Mononuclear cell (primary cell): ENCODE data around the gene CRK. TPM values are rescaled to one million over a fixed set of nuclear protein-coding genes. Genes with fewer than 3 reads are reported as not detected.

ENCODE experiments used
- H3K27me3 ChIP-seq: 2 replicates; pipeline ENCODE4 v1.6.0; 2011; ENCODE audit warnings: low read length, control low read depth; ENCODE audit not compliant: insufficient read depth
- H3K4me1 ChIP-seq: 2 replicates; pipeline ENCODE4 v1.5.1; 2011; ENCODE audit warnings: mild to moderate bottlenecking, low read length, control low read depth; ENCODE audit not compliant: insufficient read depth
- H3K4me3 ChIP-seq: 2 replicates; pipeline ENCODE4 v1.5.1; 2011; ENCODE audit warnings: mild to moderate bottlenecking, low read length, moderate library complexity
- H3K9me3 ChIP-seq: 2 replicates; pipeline ENCODE4 v1.5.1; 2011; ENCODE audit warnings: low read depth, mild to moderate bottlenecking, control low read depth, low read length
- total RNA-seq: library from RNA; depleted of rRNA; stranded (reverse); fragments of >200 nt; gene quantifications from one replicate; pipeline ENCODE4 v1.2.3, GENCODE V29; 2012

CRK gene
- total RNA-seq, 1 donor: 20.0 TPM

GRCh38 chr17:1491443-1492248 is 35.6 kb upstream of the CRK start:
- H3K9me3 ChIP-seq: no peaks in the 10 kb centered on the region
- H3K27me3 ChIP-seq: peaks cover 7% of the 10 kb centered on the region
- peak overlapping the region; percentile 53 for H3K4me3 ChIP-seq
- H3K4me1 ChIP-seq: peaks cover 47% of the 10 kb centered on the region

- peaks cover 10% of the 10 kb centered on the region for H3K27me3 ChIP-seq
Measured at GRCh38 chr17:1490643-1491442, 34.8 kb upstream of the CRK start.

GRCh38 chr17:1488826-1489270 is 32.8 kb upstream of the CRK start:
- Histone ChIP-seq H3K4me3 (no peak overlapping the region), H3K4me1 (peaks cover 60% of the 10 kb centered on the region), H3K9me3 (no peaks in the 10 kb centered on the region), H3K27me3 (peaks cover 14% of the 10 kb centered on the region)

More at GRCh38 chr17:1490643-1491442, 34.8 kb upstream of the CRK start:
- no peaks in the 10 kb centered on the region for H3K9me3 ChIP-seq
- H3K4me1 ChIP-seq: peaks cover 55% of the 10 kb centered on the region
- H3K4me3 ChIP-seq: peak overlapping the region; percentile 53

GRCh38 chr17:1487939-1488825 is 32.1 kb upstream of the CRK start:
- Histone ChIP-seq H3K27me3 (peaks cover 14% of the 10 kb centered on the region), H3K4me1 (peaks cover 53% of the 10 kb centered on the region), H3K9me3 (no peaks in the 10 kb centered on the region), H3K4me3 (peak overlapping the region; percentile 42)

- Histone ChIP-seq H3K9me3 (no peaks in the 10 kb centered on the region), H3K27me3 (peaks cover 7% of the 10 kb centered on the region), H3K4me1 (peaks cover 42% of the 10 kb centered on the region), H3K4me3 (peak overlapping the region; percentile 9)
Measured at GRCh38 chr17:1486802-1487695, 31.0 kb upstream of the CRK start.

GRCh38 chr17:1485423-1486376 is 29.7 kb upstream of the CRK start:
- no peaks in the 10 kb centered on the region for H3K9me3 ChIP-seq
- peak overlapping the region; percentile 40 for H3K4me3 ChIP-seq
- H3K4me1 ChIP-seq: peaks cover 36% of the 10 kb centered on the region
- peaks cover 7% of the 10 kb centered on the region for H3K27me3 ChIP-seq

- H3K27me3 ChIP-seq: peaks cover 7% of the 10 kb centered on the region
- H3K4me3 ChIP-seq: peak overlapping the region; percentile 36
- peaks cover 28% of the 10 kb centered on the region for H3K4me1 ChIP-seq
- H3K9me3 ChIP-seq: no peaks in the 10 kb centered on the region
Measured at GRCh38 chr17:1484676-1485422, 28.8 kb upstream of the CRK start.

- peaks cover 28% of the 10 kb centered on the region for H3K4me1 ChIP-seq
- no peaks in the 10 kb centered on the region for H3K9me3 ChIP-seq
- no peak overlapping the region for H3K4me3 ChIP-seq
- peaks cover 7% of the 10 kb centered on the region for H3K27me3 ChIP-seq
Measured at GRCh38 chr17:1484060-1484535, 28.1 kb upstream of the CRK start.

- Histone ChIP-seq H3K4me1 (peaks cover 25% of the 10 kb centered on the region), H3K27me3 (peaks cover 7% of the 10 kb centered on the region), H3K9me3 (no peaks in the 10 kb centered on the region), H3K4me3 (no peak overlapping the region)
Measured at GRCh38 chr17:1482680-1483079, 26.6 kb upstream of the CRK start.

- no peaks in the 10 kb centered on the region for H3K9me3 ChIP-seq
- peaks cover 15% of the 10 kb centered on the region for H3K4me1 ChIP-seq
- peaks cover 7% of the 10 kb centered on the region for H3K27me3 ChIP-seq
- no peak overlapping the region for H3K4me3 ChIP-seq
Measured at GRCh38 chr17:1481736-1482135, 25.7 kb upstream of the CRK start.

GRCh38 chr17:1480747-1481465 is 24.9 kb upstream of the CRK start:
- peaks cover 4% of the 10 kb centered on the region for H3K27me3 ChIP-seq
- no peaks in the 10 kb centered on the region for H3K9me3 ChIP-seq
- H3K4me1 ChIP-seq: peaks cover 7% of the 10 kb centered on the region
- H3K4me3 ChIP-seq: no peak overlapping the region

GRCh38 chr17:1478418-1478817 is 22.4 kb upstream of the CRK start:
- Histone ChIP-seq H3K27me3 (no peaks in the 10 kb centered on the region), H3K9me3 (no peaks in the 10 kb centered on the region), H3K4me1 (peaks cover 6% of the 10 kb centered on the region), H3K4me3 (no peak overlapping the region)
